ENCODE measurements around the gene DOCK10. TPM values are rescaled to one million over a fixed set of nuclear protein-coding genes. Genes with fewer than 3 reads are reported as not detected.

DOCK10 gene
- total RNA-seq, 1 experiment from 2014 or later: 0.96 TPM

GRCh38 chr2:224876522-224876921 lies 165.7 kb downstream of the DOCK10 start:
- intact Hi-C loops (cut with micrococcal nuclease): no loop called here

DNA sequence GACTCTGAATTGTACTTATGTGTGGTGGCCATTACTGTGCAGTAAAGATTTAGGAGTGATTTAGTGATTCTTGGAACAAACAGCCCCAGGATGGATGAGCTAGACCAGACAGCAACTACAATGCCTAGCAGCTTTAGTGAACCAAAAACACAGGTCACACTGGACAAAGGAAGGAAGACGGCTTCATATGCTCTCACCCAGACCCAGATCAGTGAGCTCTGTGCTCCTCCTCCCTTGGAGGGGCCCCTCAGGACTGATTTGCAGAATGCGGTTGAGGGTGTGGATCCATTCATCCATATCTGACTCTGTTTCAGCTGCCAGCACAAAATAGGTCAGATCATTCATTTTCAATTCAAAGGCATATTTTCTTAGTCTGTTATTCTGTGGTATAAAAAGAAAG lies 166.4 kb downstream of the DOCK10 start:
- no peak overlapping the region for H3K4me3 Mint-ChIP-seq (ENCODE audit: unreplicated experiment)
- BruUV-seq (replicated peaks): no TSS peak
- intact Hi-C loops (cut with micrococcal nuclease): no loop called here
- ChIA-PET CTCF (interaction anchor here (0.6 kb wide), 3 partner anchors 123 to 251 kb away, joined by 3 to 7 read pairs (median 3); no protein-coding TSS in a partner anchor), POLR2A (interaction anchor here (1.1 kb wide), 1 partner anchor 123 kb away, joined by 4 read pairs; no protein-coding TSS in a partner anchor)
- no peaks in the 10 kb centered on the region for H3K27me3 Mint-ChIP-seq (ENCODE audit: insufficient read depth, unreplicated experiment)
- peaks cover 6% of the 10 kb centered on the region for H3K36me3 Mint-ChIP-seq (ENCODE audit: insufficient read depth, unreplicated experiment)
- no peak for TF ChIP-seq CTCF (IDR thresholded peaks at IDR 0.05; ENCODE audit: unreplicated experiment)
- DNase-seq (ENCODE audit: unreplicated experiment): no peak
- H3K27ac Mint-ChIP-seq (ENCODE audit: low read depth, unreplicated experiment): no peak overlapping the region
- peaks cover 9% of the 10 kb centered on the region for H3K9me3 Mint-ChIP-seq (ENCODE audit: unreplicated experiment)
- peaks cover 7% of the 10 kb centered on the region for H3K4me1 Mint-ChIP-seq (ENCODE audit: insufficient read depth, unreplicated experiment)

More at GRCh38 chr2:224876522-224876921, 165.7 kb downstream of the DOCK10 start:
- no peak overlapping the region for H3K4me3 Mint-ChIP-seq (ENCODE audit: unreplicated experiment)
- TF ChIP-seq CTCF (IDR thresholded peaks at IDR 0.05; ENCODE audit: unreplicated experiment): no peak
- peaks cover 4% of the 10 kb centered on the region for H3K4me1 Mint-ChIP-seq (ENCODE audit: insufficient read depth, unreplicated experiment)
- no TSS peak for BruUV-seq (replicated peaks)
- H3K27ac Mint-ChIP-seq (ENCODE audit: low read depth, unreplicated experiment): no peak overlapping the region
- H3K27me3 Mint-ChIP-seq (ENCODE audit: insufficient read depth, unreplicated experiment): no peaks in the 10 kb centered on the region
- H3K36me3 Mint-ChIP-seq (ENCODE audit: insufficient read depth, unreplicated experiment): peaks cover 6% of the 10 kb centered on the region
- ChIA-PET CTCF (no interaction called here), POLR2A (interaction anchor here (1.1 kb wide), 1 partner anchor 122 kb away, joined by 4 read pairs; no protein-coding TSS in a partner anchor)
- no peak for DNase-seq (ENCODE audit: unreplicated experiment)
- H3K9me3 Mint-ChIP-seq (ENCODE audit: unreplicated experiment): peaks cover 3% of the 10 kb centered on the region

GRCh38 chr2:224875153-224875552 lies 167.1 kb downstream of the DOCK10 start:
- BruUV-seq (replicated peaks): no TSS peak
- Mint-ChIP-seq H3K27me3 (ENCODE audit: insufficient read depth, unreplicated experiment) (no peaks in the 10 kb centered on the region), H3K4me1 (ENCODE audit: insufficient read depth, unreplicated experiment) (peaks cover 12% of the 10 kb centered on the region), H3K4me3 (ENCODE audit: unreplicated experiment) (no peak overlapping the region), H3K27ac (ENCODE audit: low read depth, unreplicated experiment) (no peak overlapping the region), H3K36me3 (ENCODE audit: insufficient read depth, unreplicated experiment) (peaks cover 6% of the 10 kb centered on the region), H3K9me3 (ENCODE audit: unreplicated experiment) (peaks cover 9% of the 10 kb centered on the region)
- ChIA-PET POLR2A (no interaction called here), CTCF (interaction anchor here (0.6 kb wide), 1 partner anchor 250 kb away, joined by 3 read pairs; no protein-coding TSS in a partner anchor)
- DNase-seq (ENCODE audit: unreplicated experiment): no peak
- intact Hi-C loops (cut with micrococcal nuclease): no loop called here
- TF ChIP-seq CTCF (IDR thresholded peaks at IDR 0.05; ENCODE audit: unreplicated experiment): no peak

DNA sequence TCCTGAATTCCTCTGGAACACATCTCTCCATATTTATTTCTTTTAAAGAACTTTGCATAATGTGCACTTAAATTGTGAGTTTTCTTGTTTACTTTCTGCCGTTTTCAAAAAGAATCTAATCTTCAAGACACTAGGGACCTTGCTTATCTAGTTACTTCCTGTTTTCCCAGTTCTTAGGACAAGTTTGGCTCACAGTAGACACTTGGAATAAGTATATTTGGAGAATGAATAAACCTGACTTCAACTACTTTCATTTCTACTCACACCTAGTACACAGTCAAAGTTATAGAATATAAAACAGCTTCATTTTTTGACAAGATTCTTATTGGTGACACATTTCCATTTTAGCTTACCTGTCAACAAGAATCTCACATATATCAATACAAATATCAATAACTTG lies 170.5 kb downstream of the DOCK10 start:
- TF ChIP-seq CTCF (IDR thresholded peaks at IDR 0.05; ENCODE audit: unreplicated experiment): no peak
- Mint-ChIP-seq H3K9me3 (ENCODE audit: unreplicated experiment) (peaks cover 9% of the 10 kb centered on the region), H3K36me3 (ENCODE audit: insufficient read depth, unreplicated experiment) (no peaks in the 10 kb centered on the region), H3K4me3 (ENCODE audit: unreplicated experiment) (no peak overlapping the region), H3K27ac (ENCODE audit: low read depth, unreplicated experiment) (peak overlapping the region; percentile 28), H3K27me3 (ENCODE audit: insufficient read depth, unreplicated experiment) (no peaks in the 10 kb centered on the region), H3K4me1 (ENCODE audit: insufficient read depth, unreplicated experiment) (peaks cover 20% of the 10 kb centered on the region)
- ChIA-PET CTCF (interaction anchor here (1.0 kb wide), 1 partner anchor 15 kb away, joined by 4 read pairs; no protein-coding TSS in a partner anchor), POLR2A (interaction anchor here (3.5 kb wide), 1 partner anchor 10 kb away, joined by 17 read pairs; no protein-coding TSS in a partner anchor)
- no peak for DNase-seq (ENCODE audit: unreplicated experiment)
- BruUV-seq (replicated peaks): no TSS peak
- intact Hi-C loops (cut with micrococcal nuclease): no loop called here

Data from MCF 10A (cell line).